ENCODE data around the gene ARHGAP28. TPM values are rescaled to one million over a fixed set of nuclear protein-coding genes. Genes with fewer than 3 reads are reported as not detected.
"Not testable (repeated sequence)": the region's sequence is repeated elsewhere in the genome, so short reads cannot be mapped to it uniquely, and the experiment has no call there.

ARHGAP28 gene
- polyA plus RNA-seq, 3 donors from 2014 or later, result not detected

DNA sequence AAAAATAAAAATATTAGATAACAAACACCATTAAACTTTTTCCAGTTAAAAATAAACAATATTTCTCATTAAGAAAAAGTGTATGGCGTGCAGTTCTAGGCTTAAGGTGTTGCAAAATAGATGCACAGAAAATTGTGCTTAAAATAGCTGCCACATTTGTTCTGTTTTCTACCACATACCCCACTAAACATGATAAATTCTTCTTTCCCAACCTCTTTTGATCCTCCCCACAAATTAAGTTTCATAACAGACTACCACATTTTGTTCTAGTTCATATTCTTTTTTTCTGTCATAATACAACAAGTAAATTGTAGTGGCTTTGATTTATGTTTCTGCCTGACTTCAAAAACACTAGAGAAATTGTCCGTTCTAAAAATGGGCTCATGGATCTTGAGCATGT, 64.5 kb downstream of the ARHGAP28 start:
- no peak overlapping the region for H3K4me3 Mint-ChIP-seq
- DNase-seq, result no peak
- peaks cover 0 to 3% (median 0%) of the 10 kb centered on the region in 3 donors for H3K27me3 Mint-ChIP-seq (ENCODE audit: low read depth in 3 of 3)
- peaks cover 2 to 18% (median 5%) of the 10 kb centered on the region in 6 donors for H3K9me3 Mint-ChIP-seq
- H3K36me3 Mint-ChIP-seq, result no peaks in the 10 kb centered on the region
- no peak overlapping the region for H3K27ac Mint-ChIP-seq
- no peaks in the 10 kb centered on the region for H3K4me1 Mint-ChIP-seq

DNA sequence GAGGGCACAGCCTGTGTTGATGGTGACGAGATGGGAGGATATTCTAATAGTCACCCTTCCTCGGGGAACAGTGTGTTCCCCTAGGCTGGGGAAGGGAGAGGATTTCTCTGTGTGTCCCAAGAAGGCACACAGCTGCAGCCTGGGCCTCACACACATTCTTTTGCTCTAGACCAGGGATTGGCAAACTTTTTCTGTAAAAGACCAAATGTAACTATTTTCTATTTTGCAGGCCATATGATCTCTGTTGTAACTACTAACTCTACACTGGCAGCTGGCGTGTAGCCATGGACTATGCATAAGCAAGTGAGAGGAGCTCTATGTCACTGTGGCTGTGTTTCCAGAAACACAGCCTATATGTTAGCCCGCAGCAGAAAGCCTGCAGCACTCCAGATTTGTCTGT, 65.8 kb downstream of the ARHGAP28 start:
- no peak for DNase-seq
- H3K36me3 Mint-ChIP-seq, result no peaks in the 10 kb centered on the region
- no peaks in the 10 kb centered on the region for H3K4me1 Mint-ChIP-seq
- peaks cover 2 to 20% (median 7%) of the 10 kb centered on the region in 6 donors for H3K9me3 Mint-ChIP-seq
- H3K27me3 Mint-ChIP-seq (ENCODE audit: low read depth in 3 of 3), result peaks cover 0 to 3% (median 0%) of the 10 kb centered on the region in 3 donors
- no peak overlapping the region for H3K27ac Mint-ChIP-seq
- H3K4me3 Mint-ChIP-seq, result no peak overlapping the region

DNA sequence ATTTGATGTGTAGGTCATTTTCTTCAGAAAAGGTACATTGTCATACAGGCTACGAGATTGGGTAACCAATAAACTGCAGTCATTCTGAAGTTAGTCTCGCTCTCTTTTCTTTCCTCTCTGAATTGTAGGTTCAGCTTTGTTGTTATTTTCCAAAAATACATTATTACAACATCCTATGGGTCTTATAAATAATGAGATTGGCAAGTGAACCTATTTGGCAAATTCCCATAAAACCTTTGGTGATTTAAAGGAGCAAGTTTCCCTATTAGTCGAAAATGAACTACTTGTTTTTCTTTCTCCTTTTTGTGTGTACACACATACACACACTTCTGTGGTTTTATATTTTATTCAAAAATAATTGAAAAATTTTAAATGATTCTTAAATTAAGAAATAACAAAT, 67.0 kb downstream of the ARHGAP28 start:
- no peak for DNase-seq
- no peaks in the 10 kb centered on the region for H3K4me1 Mint-ChIP-seq
- H3K36me3 Mint-ChIP-seq, result no peaks in the 10 kb centered on the region

DNA sequence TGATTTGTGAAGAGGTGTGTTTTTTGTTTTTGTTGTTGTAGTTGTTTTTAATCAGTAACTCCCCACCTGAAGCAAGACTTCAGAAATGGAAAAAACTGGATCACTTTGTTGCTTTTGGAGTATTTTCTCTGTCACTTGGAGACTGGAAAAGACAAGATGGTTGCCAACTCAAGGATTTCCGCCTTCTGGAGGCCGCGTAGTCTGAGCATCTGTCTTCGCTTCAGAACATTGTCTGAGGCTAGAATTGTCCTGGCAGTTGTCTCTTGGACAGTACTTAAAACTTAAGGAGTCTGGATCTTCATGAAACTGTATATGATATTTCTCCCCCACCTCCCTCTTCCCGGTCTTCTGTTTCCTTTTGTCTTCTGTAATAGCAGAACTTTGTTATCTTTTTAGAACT, 67.7 kb downstream of the ARHGAP28 start:
- Mint-ChIP-seq H3K4me1 (no peaks in the 10 kb centered on the region), H3K27me3 (ENCODE audit: low read depth in 3 of 3) (no peaks in the 10 kb centered on the region), H3K27ac (no peak overlapping the region), H3K4me3 (no peak overlapping the region), H3K9me3 (peaks cover 0 to 23% (median 10%) of the 10 kb centered on the region in 6 donors), H3K36me3 (no peaks in the 10 kb centered on the region)
- DNase-seq, result no peak

More for the DNA sequence above, 67.0 kb downstream of the ARHGAP28 start:
- Mint-ChIP-seq H3K27me3 (ENCODE audit: low read depth in 3 of 3) (no peaks in the 10 kb centered on the region), H3K27ac (no peak overlapping the region), H3K4me3 (no peak overlapping the region), H3K9me3 (peaks cover 2 to 23% (median 9%) of the 10 kb centered on the region in 6 donors)

DNA sequence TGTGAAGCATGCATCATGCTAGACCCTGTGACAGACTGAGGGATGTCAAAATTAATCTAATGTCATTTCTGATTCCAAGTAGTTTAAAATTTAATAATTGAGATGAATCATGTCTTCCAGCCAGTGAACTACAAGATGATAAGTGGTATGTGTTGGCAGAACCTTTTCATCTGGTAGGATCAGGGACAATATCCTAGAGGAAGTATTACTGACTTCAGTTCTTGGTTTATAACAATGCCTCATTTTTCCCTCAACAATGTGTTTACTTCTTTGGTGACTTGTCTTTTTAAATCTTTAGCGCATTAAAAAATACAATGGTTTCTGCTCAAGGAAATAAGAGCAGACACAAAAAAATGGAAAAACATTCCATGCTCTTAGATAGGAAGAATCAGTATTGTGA, 69.4 kb downstream of the ARHGAP28 start:
- no peaks in the 10 kb centered on the region for H3K36me3 Mint-ChIP-seq
- no peak for DNase-seq
- no peaks in the 10 kb centered on the region for H3K27me3 Mint-ChIP-seq (ENCODE audit: low read depth in 3 of 3)
- no peak overlapping the region for H3K27ac Mint-ChIP-seq
- peaks cover 0 to 20% (median 10%) of the 10 kb centered on the region in 6 donors for H3K9me3 Mint-ChIP-seq
- H3K4me1 Mint-ChIP-seq, result no peaks in the 10 kb centered on the region
- no peak overlapping the region for H3K4me3 Mint-ChIP-seq

DNA sequence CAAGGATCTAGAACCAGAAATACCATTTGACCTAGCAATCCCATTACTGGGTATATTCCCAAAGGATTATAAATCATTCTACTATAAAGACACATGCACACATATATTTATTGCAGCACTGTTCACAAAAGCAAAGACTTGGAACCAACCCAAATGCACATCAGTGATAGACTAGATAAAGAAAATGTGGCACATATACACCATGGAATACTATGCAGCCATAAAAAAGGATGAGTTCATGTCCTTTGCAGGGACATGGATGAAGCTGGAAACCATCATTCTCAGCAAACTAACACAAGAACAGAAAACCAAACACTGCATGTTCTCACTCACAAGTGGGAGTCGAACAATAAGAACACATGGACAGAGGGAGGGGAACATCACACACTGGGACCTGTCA, 70.8 kb downstream of the ARHGAP28 start:
- H3K4me1 Mint-ChIP-seq; H3K27me3 Mint-ChIP-seq (ENCODE audit: low read depth in 3 of 3); DNase-seq; H3K36me3 Mint-ChIP-seq; H3K4me3 Mint-ChIP-seq; H3K27ac Mint-ChIP-seq: not testable (repeated sequence)
- H3K9me3 Mint-ChIP-seq, result peaks cover 0 to 20% (median 10%) of the 10 kb centered on the region in 6 donors

DNA sequence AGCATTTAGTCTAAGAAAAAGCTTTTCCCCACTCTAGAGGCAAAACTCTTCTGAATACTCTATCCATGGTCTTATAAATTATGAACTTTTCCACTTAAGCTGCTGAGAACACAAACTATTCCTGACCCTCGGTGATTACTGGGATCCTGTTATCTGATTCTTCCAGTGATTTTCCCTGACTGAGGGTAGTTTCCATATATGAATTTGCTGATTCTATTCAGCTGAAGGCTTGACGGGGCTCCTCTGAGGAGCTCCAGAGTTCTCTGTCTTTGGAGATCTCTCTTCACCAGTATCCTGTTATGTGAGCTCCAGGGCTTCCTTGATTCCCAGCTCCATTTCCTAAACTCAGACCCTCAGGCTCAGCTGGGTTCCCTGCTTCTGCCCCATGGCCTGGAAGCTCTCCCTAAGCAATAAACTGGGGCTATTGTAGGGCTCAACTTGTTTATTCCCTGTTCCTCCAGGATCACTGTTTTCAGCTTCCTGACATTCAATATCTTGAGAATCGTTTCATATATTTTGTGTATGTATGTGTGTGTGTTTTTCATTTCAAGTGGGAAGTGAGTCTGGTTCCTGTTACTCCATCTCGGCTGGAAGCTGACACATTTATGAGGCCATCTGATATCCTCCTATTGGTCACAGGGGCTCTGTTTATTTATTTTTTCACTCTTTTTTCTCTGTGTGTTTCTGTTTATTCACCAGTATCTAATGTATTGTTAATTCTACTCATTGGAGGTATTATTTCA, 78.2 kb downstream of the ARHGAP28 start:
- H3K27ac Mint-ChIP-seq, result no peak overlapping the region
- no peak for DNase-seq
- no peak overlapping the region for H3K4me3 Mint-ChIP-seq
- peaks cover 0 to 4% (median 0%) of the 10 kb centered on the region in 3 donors for H3K36me3 Mint-ChIP-seq
- peaks cover 0 to 2% (median 0%) of the 10 kb centered on the region in 3 donors for H3K27me3 Mint-ChIP-seq (ENCODE audit: low read depth in 3 of 3)
- H3K4me1 Mint-ChIP-seq, result no peaks in the 10 kb centered on the region
- H3K9me3 Mint-ChIP-seq, result peaks cover 0 to 21% (median 6%) of the 10 kb centered on the region in 6 donors

DNA sequence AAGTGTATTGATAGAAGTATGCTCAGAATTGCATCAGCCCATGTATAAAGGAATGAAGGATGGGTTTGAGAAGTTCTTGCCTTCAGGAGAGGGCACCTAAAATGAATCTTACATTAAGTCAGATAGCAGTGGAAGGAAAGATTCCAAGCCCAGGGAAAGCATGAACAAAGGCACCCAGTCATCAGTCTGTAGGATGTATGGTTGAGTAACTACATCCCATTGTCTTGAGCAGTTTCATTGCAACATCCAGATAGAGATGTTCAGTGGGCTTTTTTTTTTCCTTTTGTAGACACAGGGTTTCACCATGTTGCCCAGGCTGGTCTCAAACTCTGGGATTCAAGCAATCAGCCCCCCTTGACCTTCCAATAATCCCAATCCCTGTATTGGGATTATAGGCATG, 80.7 kb downstream of the ARHGAP28 start:
- no peaks in the 10 kb centered on the region for H3K4me1 Mint-ChIP-seq
- peak overlapping the region in 1 of 6 donors; percentile 4 for H3K27ac Mint-ChIP-seq
- no peak for DNase-seq
- no peaks in the 10 kb centered on the region for H3K27me3 Mint-ChIP-seq (ENCODE audit: low read depth in 3 of 3)
- H3K9me3 Mint-ChIP-seq, result peaks cover 2 to 26% (median 10%) of the 10 kb centered on the region in 6 donors
- no peak overlapping the region for H3K4me3 Mint-ChIP-seq
- H3K36me3 Mint-ChIP-seq, result peaks cover 0 to 4% (median 0%) of the 10 kb centered on the region in 3 donors

DNA sequence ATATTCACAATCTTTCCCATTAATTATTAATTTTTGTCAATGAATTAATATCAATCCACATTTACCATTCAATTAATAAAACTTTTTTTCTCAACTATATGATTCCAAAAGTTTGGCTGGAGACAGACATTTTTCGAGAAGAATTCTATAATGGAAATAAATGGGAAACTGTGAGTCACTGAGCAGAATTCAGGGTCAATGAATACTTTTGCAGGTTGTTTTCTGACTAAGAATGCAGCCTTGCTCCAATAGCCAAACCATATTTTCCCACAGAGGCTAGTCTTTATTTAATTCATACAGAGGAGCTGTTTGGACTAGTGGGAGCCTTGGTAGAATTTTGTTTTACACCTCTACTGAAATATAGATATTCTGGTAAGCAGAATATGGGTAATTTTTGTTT, 82.3 kb downstream of the ARHGAP28 start:
- Mint-ChIP-seq H3K36me3 (peaks cover 0 to 4% (median 0%) of the 10 kb centered on the region in 3 donors), H3K9me3 (peaks cover 0 to 33% (median 10%) of the 10 kb centered on the region in 6 donors), H3K27me3 (ENCODE audit: low read depth in 3 of 3) (no peaks in the 10 kb centered on the region), H3K4me1 (no peaks in the 10 kb centered on the region), H3K4me3 (no peak overlapping the region), H3K27ac (no peak overlapping the region)
- DNase-seq, result no peak

DNA sequence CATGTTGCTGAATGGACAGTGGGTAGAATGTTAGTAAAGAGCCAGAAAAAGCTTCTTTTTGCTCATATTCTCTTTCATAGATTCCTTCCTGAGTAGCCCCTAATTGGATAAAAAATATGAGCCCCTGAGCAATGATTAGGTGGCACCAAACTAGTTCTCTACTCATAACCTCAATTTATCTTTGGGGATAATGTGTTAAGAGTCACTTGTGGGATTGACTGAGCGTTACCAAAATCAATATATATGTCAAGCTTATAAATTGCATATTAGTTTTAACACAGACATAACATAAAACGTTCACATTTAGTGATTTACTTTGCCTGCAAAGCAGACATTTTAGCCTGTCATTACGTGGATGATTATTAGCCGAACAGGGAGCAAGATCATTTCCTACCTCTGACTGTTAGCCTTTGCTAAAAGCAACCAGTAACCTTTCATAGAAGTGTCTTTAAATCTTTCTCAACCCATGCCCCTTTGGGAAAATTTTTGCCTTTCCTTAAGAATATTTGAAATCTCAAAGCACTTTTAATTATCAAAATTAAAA, 85.4 kb downstream of the ARHGAP28 start:
- Mint-ChIP-seq H3K9me3 (peaks cover 0 to 21% (median 9%) of the 10 kb centered on the region in 6 donors), H3K27ac (no peak overlapping the region), H3K4me3 (no peak overlapping the region), H3K27me3 (ENCODE audit: low read depth in 3 of 3) (no peaks in the 10 kb centered on the region), H3K36me3 (no peaks in the 10 kb centered on the region), H3K4me1 (no peaks in the 10 kb centered on the region)
- DNase-seq, result no peak

DNA sequence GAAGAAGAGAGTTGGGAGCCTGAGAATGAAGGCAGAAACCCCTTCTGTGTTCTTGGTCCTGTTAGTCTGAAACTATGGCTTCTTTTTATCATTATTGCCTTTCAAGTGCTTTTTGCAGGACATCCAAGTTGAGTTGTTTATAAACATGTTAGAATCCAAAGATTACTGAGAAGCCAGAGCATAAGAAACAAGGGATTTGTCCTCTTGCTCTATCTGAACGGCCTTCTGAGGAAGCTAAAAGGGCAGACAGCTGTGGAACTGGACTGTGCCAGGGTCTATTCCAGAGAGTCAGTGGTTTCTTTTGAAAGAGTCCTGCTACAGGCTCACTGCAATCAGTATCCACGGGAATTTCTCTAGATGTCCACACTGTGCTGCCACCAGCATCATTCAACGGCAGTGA, 86.6 kb downstream of the ARHGAP28 start:
- Mint-ChIP-seq H3K4me1 (no peaks in the 10 kb centered on the region), H3K27me3 (ENCODE audit: low read depth in 3 of 3) (no peaks in the 10 kb centered on the region), H3K36me3 (no peaks in the 10 kb centered on the region), H3K4me3 (no peak overlapping the region), H3K27ac (no peak overlapping the region), H3K9me3 (peaks cover 0 to 19% (median 10%) of the 10 kb centered on the region in 6 donors)
- DNase-seq, result no peak

DNA sequence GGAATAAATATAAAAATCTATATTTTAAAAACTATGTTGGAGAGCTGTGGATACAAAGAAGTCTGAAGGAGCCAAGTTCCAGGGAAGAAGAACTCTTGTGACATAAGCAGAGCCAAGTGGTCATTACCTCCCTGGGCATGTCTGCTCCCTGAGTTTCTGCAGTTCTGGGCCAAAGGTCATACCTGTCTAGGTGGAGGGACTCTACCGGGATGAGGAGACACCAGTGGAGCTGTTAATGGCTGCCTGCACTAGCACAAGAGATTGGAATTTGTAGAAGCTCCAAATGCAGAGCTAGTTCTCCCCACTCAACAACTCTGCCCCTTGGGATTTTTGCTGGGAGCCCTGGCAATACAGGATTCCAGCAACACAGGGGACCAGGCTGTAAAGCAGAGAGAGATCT, 89.8 kb downstream of the ARHGAP28 start:
- Mint-ChIP-seq H3K36me3 (no peaks in the 10 kb centered on the region), H3K4me1 (no peaks in the 10 kb centered on the region), H3K4me3 (no peak overlapping the region), H3K9me3 (peaks cover 0 to 22% (median 7%) of the 10 kb centered on the region in 6 donors), H3K27me3 (ENCODE audit: low read depth in 3 of 3) (no peaks in the 10 kb centered on the region), H3K27ac (no peak overlapping the region)
- DNase-seq, result no peak

DNA sequence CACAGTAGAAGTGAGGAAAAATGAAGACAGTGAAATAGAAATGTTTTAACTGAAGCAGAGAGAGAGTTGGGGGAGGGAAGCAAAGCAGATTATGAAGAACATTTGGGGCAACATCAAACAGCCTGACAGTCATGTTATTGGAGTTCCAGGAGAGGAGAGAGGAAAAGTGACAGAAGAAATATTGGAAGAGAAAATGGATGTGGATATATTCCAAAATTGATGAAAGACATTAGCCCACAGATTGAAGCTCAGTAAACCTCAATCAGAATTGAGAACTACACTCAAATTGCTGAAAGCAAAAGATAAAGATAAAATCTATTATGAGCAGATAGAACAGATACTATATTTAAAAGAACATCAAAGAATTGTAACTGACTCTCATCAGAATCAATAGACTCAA, 90.8 kb downstream of the ARHGAP28 start:
- Mint-ChIP-seq H3K36me3 (no peaks in the 10 kb centered on the region), H3K4me1 (no peaks in the 10 kb centered on the region)

DNA sequence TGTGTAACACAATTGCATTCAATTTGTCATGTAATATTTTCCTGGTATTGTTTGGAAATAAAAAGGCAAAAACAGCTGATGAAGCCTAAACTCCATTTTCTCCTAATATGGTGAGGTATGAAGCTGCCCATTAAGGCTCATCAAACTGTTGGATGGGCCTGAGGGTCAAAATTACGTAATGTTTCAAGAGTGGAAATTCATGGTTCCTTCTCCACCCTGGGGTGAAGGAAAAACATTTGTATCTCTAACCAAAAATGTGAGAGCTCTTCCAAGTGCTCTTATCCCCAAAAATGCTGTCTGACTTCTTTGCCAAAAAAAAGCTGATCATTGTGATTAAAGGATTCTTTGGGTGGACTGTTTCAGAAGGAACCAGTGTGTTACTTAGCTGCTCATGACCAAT, 91.8 kb downstream of the ARHGAP28 start:
- Mint-ChIP-seq H3K9me3 (peaks cover 0 to 18% (median 3%) of the 10 kb centered on the region in 6 donors), H3K27me3 (ENCODE audit: low read depth in 3 of 3) (no peaks in the 10 kb centered on the region), H3K36me3 (no peaks in the 10 kb centered on the region), H3K4me1 (no peaks in the 10 kb centered on the region), H3K4me3 (no peak overlapping the region), H3K27ac (no peak overlapping the region)
- no peak for DNase-seq

More for the DNA sequence above, 90.8 kb downstream of the ARHGAP28 start:
- Mint-ChIP-seq H3K9me3 (peaks cover 0 to 25% (median 7%) of the 10 kb centered on the region in 6 donors), H3K27me3 (ENCODE audit: low read depth in 3 of 3) (no peaks in the 10 kb centered on the region), H3K27ac (no peak overlapping the region), H3K4me3 (no peak overlapping the region)
- DNase-seq, result no peak

Measured in immature natural killer cell (primary cell).